Kidney (tissue), 14 donors: ENCODE data around the gene MRPL34. TPM values are rescaled to one million over a fixed set of nuclear protein-coding genes. Genes with fewer than 3 reads are reported as not detected.

Experiments used
- DNase-seq, 5 donors: peaks; one replicate each; pipeline ENCODE4 v3.0.0-alpha.2; 2013 to 2020
- FAIRE-seq: peaks from 2 replicates; lab custom pipeline; 2012; peaks lifted over from hg19 to GRCh38; lab: Jason Lieb, UNC
- H3K27ac ChIP-seq, 2 donors: one replicate each; pipeline ENCODE4 v1.7.0; 2013; ENCODE audit warnings: low read depth in 2 of 2, low read length in 2 of 2, inconsistent platforms in 1 of 2
- H3K27me3 ChIP-seq: one replicate; pipeline ENCODE4 v1.7.1; 2013; ENCODE audit warnings: low read length, inconsistent platforms; ENCODE audit not compliant: control insufficient read depth, insufficient read depth
- H3K36me3 ChIP-seq, 3 donors: one replicate each; pipeline versions ENCODE4 v1.7.0 to v1.7.1; 2013; ENCODE audit warnings: low read length in 3 of 3, control low read depth in 1 of 3, inconsistent platforms in 1 of 3; ENCODE audit not compliant: insufficient read depth in 3 of 3, control insufficient read depth in 2 of 3
- H3K4me1 ChIP-seq, 3 donors: one replicate each; pipeline versions ENCODE4 v1.7.0 to v1.7.1; 2013; ENCODE audit warnings: low read length in 3 of 3, inconsistent platforms in 1 of 3, low read depth in 1 of 3; ENCODE audit not compliant: control insufficient read depth in 2 of 3, insufficient read depth in 2 of 3
- H3K4me3 ChIP-seq, 3 donors: one replicate each; pipeline versions ENCODE4 v1.7.0 to v1.8.1; 2013; ENCODE audit warnings: low read length in 3 of 3, control low read depth in 1 of 3, inconsistent platforms in 1 of 3
- H3K9ac ChIP-seq, 3 donors: one replicate each; pipeline versions ENCODE4 v1.7.0 to v1.7.1; 2013; ENCODE audit warnings: low read length in 3 of 3, control low read depth in 1 of 3, inconsistent platforms in 1 of 3
- H3K9me3 ChIP-seq, 3 donors: one replicate each; pipeline versions ENCODE4 v1.7.0 to v1.7.1; 2013; ENCODE audit warnings: low read length in 3 of 3, control low read depth in 1 of 3, inconsistent platforms in 1 of 3; ENCODE audit not compliant: control insufficient read depth in 2 of 3, insufficient read depth in 1 of 3
- CTCF ChIP-seq: IDR thresholded peaks from 3 replicates; pipeline ENCODE4 v1.5.1; 2012; ENCODE audit warnings: mild to moderate bottlenecking, moderate library complexity, borderline replicate concordance; ENCODE audit not compliant: insufficient read depth; ENCODE audit errors: extremely low read depth
- intact Hi-C: fragments of 100-400 bp; cut with DNase I; formaldehyde crosslinking; loops from one replicate; pipeline ENCODE4 v1.11.1; 2022
- polyA plus RNA-seq: library from polyadenylated mRNA; stranded (reverse); fragments of 350-450 nt; fragmentation: Illumina TruSeq; extraction: RNeasy Lipid Tissue Mini Kit (QIAGEN cat#74804); gene quantifications from one replicate; pipeline ENCODE4 v1.2.3, GENCODE V29; 2014; ENCODE audit warnings: low read depth, low replicate concordance; ENCODE audit not compliant: insufficient read depth
- total RNA-seq: library from RNA; stranded (reverse); fragmentation: NEBNext Ultra II Directional; extraction: Animal tissue kit (Norgen Biotek cat#: 25700); gene quantifications from one replicate; pipeline ENCODE4 v1.2.1, GENCODE V29; 2021
- donor health status: control.
- donor health status: control.
- donor health status: control.
- donor health status: control.
- donor health status: control.
- donor health status: DM: yes; HTN: yes; CAD: no.
- donor health status: Normal renal cell carcinoma (clear cell type).

MRPL34 gene
- total and polyA plus RNA-seq, 2 donors from 2014 or later: 59.3 to 369 TPM

GRCh38 chr19:17332677-17333581 is 27.3 kb downstream of the MRPL34 start:
- Histone ChIP-seq H3K4me3 (no peak overlapping the region), H3K36me3 (no peaks in the 10 kb centered on the region), H3K9ac (no peak overlapping the region), H3K27ac (no peak overlapping the region), H3K4me1 (peaks cover 0 to 17% (median 0%) of the 10 kb centered on the region in 3 donors), H3K27me3 (no peaks in the 10 kb centered on the region), H3K9me3 (no peaks in the 10 kb centered on the region)
- DNase-seq: peak in 2 of 5 donors; percentile 59 to 88
- FAIRE-seq: no peak
- no peak for TF ChIP-seq CTCF
- intact Hi-C loops: loop anchor here (10.0 kb wide), 1 partner anchor 132 kb away; the partner anchor contains the start of gene NXNL1

GRCh38 chr19:17333611-17334413 is 28.1 kb downstream of the MRPL34 start:
- no peak for TF ChIP-seq CTCF
- H3K9me3 ChIP-seq: no peaks in the 10 kb centered on the region
- H3K4me3 ChIP-seq: peak overlapping the region; percentile 50 to 61 (median 56)
- peaks cover 0 to 24% (median 0%) of the 10 kb centered on the region in 3 donors for H3K4me1 ChIP-seq
- intact Hi-C loops: loop anchor here (10.0 kb wide), 1 partner anchor 131 kb away; the partner anchor contains the start of gene NXNL1
- H3K27me3 ChIP-seq: no peaks in the 10 kb centered on the region
- H3K9ac ChIP-seq: peak overlapping the region in 2 of 3 donors; percentile 54 to 60
- DNase-seq (no peak), FAIRE-seq (no peak)
- no peaks in the 10 kb centered on the region for H3K36me3 ChIP-seq
- no peak overlapping the region for H3K27ac ChIP-seq

GRCh38 chr19:17334414-17335409 is 29.0 kb downstream of the MRPL34 start, which contains the start of gene ANO8:
TSS of gene ANO8 (minus strand) at chr19:17334855. CDS start at chr19:17334670, 185 bp downstream.
- H3K9me3 ChIP-seq: no peaks in the 10 kb centered on the region
- FAIRE-seq: no peak
- DNase-seq: peak; percentile 97 to 99 (median 97)
- no peak within 1 kb of the TSS for H3K27ac ChIP-seq
- peak; percentile 7 for TF ChIP-seq CTCF
- peaks cover 0 to 24% (median 0%) of the 10 kb centered on the region in 3 donors for H3K4me1 ChIP-seq
- peak within 1 kb of the TSS in 2 of 3 donors; percentile 54 to 60 for H3K9ac ChIP-seq
- no peaks in the 10 kb centered on the region for H3K36me3 ChIP-seq
- H3K27me3 ChIP-seq: no peaks in the 10 kb centered on the region
- intact Hi-C loops: loop anchor here (10.0 kb wide), 1 partner anchor 130 kb away; the partner anchor contains the start of gene NXNL1
- peak within 1 kb of the TSS; percentile 56 to 61 (median 61) for H3K4me3 ChIP-seq
